NB4 (cell line): ENCODE results near the gene CD200R1.

Experiments used
- POLR2A ChIP-seq: IDR thresholded peaks from 2 replicates; pipeline ENCODE4 v1.6.1; 2011; ENCODE audit warnings: mild to moderate bottlenecking; ENCODE audit not compliant: insufficient read length; ENCODE audit errors: extremely low read depth
- TF ChIP-seq, protein P1 (sequence below): IDR thresholded peaks from one replicate; pipeline ENCODE4 v1.5.1; 2012; ENCODE audit warnings: low read depth, low read length

DNA sequence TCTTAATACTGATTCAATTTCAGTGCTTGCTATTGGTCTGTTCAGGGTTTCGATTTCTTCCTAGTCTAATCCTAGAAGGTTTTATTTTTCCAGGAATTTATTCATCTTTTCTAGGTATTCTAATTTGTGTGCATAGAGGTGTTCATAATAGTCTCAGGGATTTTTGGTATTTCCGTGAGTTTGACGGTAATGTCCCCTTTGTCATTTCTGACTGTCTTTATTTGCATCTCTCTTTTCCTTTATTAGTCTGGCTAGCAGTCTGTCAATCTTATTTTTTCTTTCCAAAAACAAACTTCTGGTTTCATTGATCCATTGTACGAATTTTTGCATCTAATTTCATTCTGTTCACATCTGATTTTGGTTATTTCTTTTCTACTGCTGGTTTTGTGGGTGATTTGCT lies 93.0 kb downstream of the CD200R1 start:
- TF ChIP-seq, protein P1, sequence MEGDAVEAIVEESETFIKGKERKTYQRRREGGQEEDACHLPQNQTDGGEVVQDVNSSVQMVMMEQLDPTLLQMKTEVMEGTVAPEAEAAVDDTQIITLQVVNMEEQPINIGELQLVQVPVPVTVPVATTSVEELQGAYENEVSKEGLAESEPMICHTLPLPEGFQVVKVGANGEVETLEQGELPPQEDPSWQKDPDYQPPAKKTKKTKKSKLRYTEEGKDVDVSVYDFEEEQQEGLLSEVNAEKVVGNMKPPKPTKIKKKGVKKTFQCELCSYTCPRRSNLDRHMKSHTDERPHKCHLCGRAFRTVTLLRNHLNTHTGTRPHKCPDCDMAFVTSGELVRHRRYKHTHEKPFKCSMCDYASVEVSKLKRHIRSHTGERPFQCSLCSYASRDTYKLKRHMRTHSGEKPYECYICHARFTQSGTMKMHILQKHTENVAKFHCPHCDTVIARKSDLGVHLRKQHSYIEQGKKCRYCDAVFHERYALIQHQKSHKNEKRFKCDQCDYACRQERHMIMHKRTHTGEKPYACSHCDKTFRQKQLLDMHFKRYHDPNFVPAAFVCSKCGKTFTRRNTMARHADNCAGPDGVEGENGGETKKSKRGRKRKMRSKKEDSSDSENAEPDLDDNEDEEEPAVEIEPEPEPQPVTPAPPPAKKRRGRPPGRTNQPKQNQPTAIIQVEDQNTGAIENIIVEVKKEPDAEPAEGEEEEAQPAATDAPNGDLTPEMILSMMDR = no peak
- TF ChIP-seq POLR2A = no peak
